SK-N-SH (cell line): Measurements from ENCODE around the gene B4GALT6. TPM values are rescaled to one million over a fixed set of nuclear protein-coding genes. Genes with fewer than 3 reads are reported as not detected.

Experiments used
- CTCF ChIA-PET: fragments of 300-600, 350-600 bp; formaldehyde crosslinking; extraction: SDS; loops from one replicate; lab custom pipeline; 2021; lab: Yijun Ruan, JAX
- POLR2A ChIA-PET: fragments of 350-600 bp; sonication (Branson Sonifier 250); formaldehyde crosslinking; extraction: SDS; loops from one replicate; lab custom pipeline; 2020; ENCODE audit warnings: antibody characterized with exemption, inconsistent platforms; lab: Yijun Ruan, JAX
- DNase-seq: peaks from one replicate; pipeline ENCODE4 v3.0.0; 2012
- H2AFZ ChIP-seq: fragments of 200-600 bp; sonication (generic); 2 replicates; pipeline ENCODE4 v1.8.1; 2016; ENCODE audit warnings: antibody characterized with exemption, mild to moderate bottlenecking, low read depth
- H3F3A ChIP-seq: fragments of 200-600 bp; sonication (generic); replicated peaks from 2 replicates; pipeline ENCODE3; 2016; ENCODE audit warnings: antibody characterized with exemption, mild to moderate bottlenecking; ENCODE audit not compliant: insufficient read depth
- H3K27ac ChIP-seq, 2 experiments: fragments of 200-500 bp in 1 of 2; fragments of 200-600 bp in 1 of 2; sonication (Bioruptor generic) in 1 of 2; sonication (generic), shearing (Covaris generic) in 1 of 2; 2 replicates each; pipeline versions ENCODE4 v1.5.1 to v1.6.1; 2014 to 2016; ENCODE audit warnings: low read depth in 2 of 2, inconsistent platforms in 1 of 2, low read length in 1 of 2, mild to moderate bottlenecking in 1 of 2, mixed read lengths in 1 of 2
- H3K27me3 ChIP-seq: fragments of 200-600 bp; sonication (generic), shearing (Covaris generic); 2 replicates; pipeline ENCODE4 v1.6.1; 2016; ENCODE audit warnings: mixed run types; ENCODE audit not compliant: insufficient read depth
- H3K36me3 ChIP-seq, 2 experiments: fragments of 200-500 bp in 1 of 2; fragments of 200-600 bp in 1 of 2; sonication (Bioruptor generic) in 1 of 2; sonication (generic) in 1 of 2; replicated peaks in 1 of 2; 2 replicates each; pipeline versions ENCODE3 to v1.5.1; 2014 to 2016; ENCODE audit warnings: low read length in 1 of 2, mild to moderate bottlenecking in 1 of 2; ENCODE audit not compliant: insufficient read depth in 2 of 2, control insufficient read depth in 1 of 2
- H3K4me1 ChIP-seq, 2 experiments: fragments of 200-500 bp in 1 of 2; fragments of 200-600 bp in 1 of 2; sonication (Bioruptor generic) in 1 of 2; sonication (generic), shearing (Covaris generic) in 1 of 2; 2 replicates each; pipeline versions ENCODE4 v1.5.1 to v1.6.1; 2014 to 2016; ENCODE audit warnings: low read depth in 1 of 2, low read length in 1 of 2, mixed run types in 1 of 2; ENCODE audit not compliant: insufficient read depth in 2 of 2, control insufficient read depth in 1 of 2
- H3K4me2 ChIP-seq: fragments of 200-600 bp; sonication (generic), shearing (Covaris generic); 2 replicates; pipeline ENCODE4 v1.6.1; 2017; ENCODE audit warnings: mixed run types
- H3K4me3 ChIP-seq, 2 experiments: fragments of 200-500 bp in 1 of 2; fragments of 200-600 bp in 1 of 2; sonication (Bioruptor generic) in 1 of 2; sonication (generic), shearing (Covaris generic) in 1 of 2; 2 replicates each; pipeline versions ENCODE4 v1.5.1 to v1.8.1; 2014 to 2016; ENCODE audit warnings: low read depth in 2 of 2, inconsistent platforms in 1 of 2, low read length in 1 of 2, mild to moderate bottlenecking in 1 of 2, mixed read lengths in 1 of 2, moderate library complexity in 1 of 2
- H3K79me2 ChIP-seq: fragments of 200-600 bp; sonication (generic); 2 replicates; pipeline ENCODE4 v1.8.1; 2017; ENCODE audit warnings: mild to moderate bottlenecking; ENCODE audit not compliant: insufficient read depth
- H3K9ac ChIP-seq: fragments of 200-600 bp; sonication (generic); 2 replicates; pipeline ENCODE4 v1.6.1; 2017; ENCODE audit warnings: mixed run types
- H3K9me2 ChIP-seq: fragments of 200-600 bp; sonication (generic); 2 replicates; pipeline ENCODE4 v1.6.1; 2017; ENCODE audit warnings: mixed run types
- H3K9me3 ChIP-seq: fragments of 200-600 bp; sonication (generic); 2 replicates; pipeline ENCODE4 v1.6.1; 2017; ENCODE audit warnings: mixed run types, mild to moderate bottlenecking, moderate library complexity
- H4K20me1 ChIP-seq: fragments of 200-600 bp; sonication (generic); 2 replicates; pipeline ENCODE4 v1.6.1; 2017; ENCODE audit warnings: mild to moderate bottlenecking, mixed run types; ENCODE audit not compliant: insufficient read depth
- CHD2 ChIP-seq: fragments of 150-350 bp; IDR thresholded peaks from 2 replicates; pipeline ENCODE4 v1.6.1; 2018; ENCODE audit warnings: low read length; ENCODE audit not compliant: partially characterized antibody
- CTCF ChIP-seq: fragments of 200-600 bp; sonication (generic); IDR thresholded peaks from 2 replicates; pipeline ENCODE4 v1.6.1; 2017; ENCODE audit warnings: antibody characterized with exemption, mild to moderate bottlenecking, moderate library complexity
- EZH2phosphoT487 ChIP-seq: fragments of 200-600 bp; sonication (generic); IDR thresholded peaks from 2 replicates; pipeline ENCODE4 v1.6.1; 2017; ENCODE audit warnings: low read depth, mixed run types, mild to moderate bottlenecking, antibody characterized with exemption, moderate library complexity, borderline replicate concordance
- FOXJ3 ChIP-seq: sonication (generic); formaldehyde crosslinking; IDR thresholded peaks from 2 replicates; pipeline ENCODE4 v1.5.1; 2020; ENCODE audit warnings: mild to moderate bottlenecking, missing genetic modification reagents
- FOXM1 ChIP-seq: IDR thresholded peaks from 2 replicates; pipeline ENCODE4 v1.4.0; 2012; ENCODE audit warnings: low read depth, mild to moderate bottlenecking
- GABPA ChIP-seq: IDR thresholded peaks from 2 replicates; pipeline ENCODE4 v1.4.0; 2012; ENCODE audit warnings: low read depth, mild to moderate bottlenecking
- JUND ChIP-seq: IDR thresholded peaks from 2 replicates; pipeline ENCODE4 v1.4.0; 2012
- MEF2A ChIP-seq: IDR thresholded peaks from 2 replicates; pipeline ENCODE4 v1.4.0; 2012; ENCODE audit warnings: low read depth, borderline replicate concordance
- NRF1 ChIP-seq: IDR thresholded peaks from 2 replicates; pipeline ENCODE4 v1.6.1; 2012; ENCODE audit warnings: low read depth, mild to moderate bottlenecking, low read length
- POLR2AphosphoS5 ChIP-seq: IDR thresholded peaks from 2 replicates; pipeline ENCODE4 v1.6.1; 2012; ENCODE audit warnings: low read depth, low read length
- REST ChIP-seq: IDR thresholded peaks from 2 replicates; pipeline ENCODE4 v1.6.1; 2012; ENCODE audit warnings: mild to moderate bottlenecking, low read depth, low read length, moderate library complexity
- RFX5 ChIP-seq: IDR thresholded peaks from 2 replicates; pipeline ENCODE4 v1.6.1; 2012; ENCODE audit warnings: mild to moderate bottlenecking, improper control_type of control experiment, low read length
- SIN3A ChIP-seq: IDR thresholded peaks from 2 replicates; pipeline ENCODE4 v1.6.1; 2012; ENCODE audit warnings: low read depth, mild to moderate bottlenecking, low read length, moderate library complexity, borderline replicate concordance
- SMC3 ChIP-seq: IDR thresholded peaks from 2 replicates; pipeline ENCODE4 v1.6.1; 2012; ENCODE audit warnings: low read depth, low read length, improper control_type of control experiment
- TCF12 ChIP-seq: IDR thresholded peaks from 2 replicates; pipeline ENCODE4 v1.4.0; 2012
- TEAD4 ChIP-seq: IDR thresholded peaks from 2 replicates; pipeline ENCODE4 v1.4.0; 2012; ENCODE audit warnings: mild to moderate bottlenecking, borderline replicate concordance; ENCODE audit not compliant: insufficient read depth
- USF1 ChIP-seq: IDR thresholded peaks from 2 replicates; pipeline ENCODE4 v1.4.0; 2012; ENCODE audit warnings: low read depth, borderline replicate concordance
- WGBS: methylation state at CpG from one replicate; pipeline ENCODE4 v1.1.6; 2017; ENCODE audit warnings: low lambda C conversion rate; 5-methylcytosine and 5-hydroxymethylcytosine counted together
- polyA plus RNA-seq, 3 experiments: library from polyadenylated mRNA; depleted of rRNA; stranded (reverse); fragments of >200 nt; gene quantifications; 2 replicates each; pipeline ENCODE4 v1.2.3, GENCODE V29; 2012
- TF ChIP-seq, protein P1 (sequence below): fragments of 150-350 bp; IDR thresholded peaks from 2 replicates; pipeline ENCODE4 v1.6.1; 2017; ENCODE audit warnings: antibody characterized with exemption, low read length, low read depth, borderline replicate concordance

Gene B4GALT6
- polyA plus RNA-seq, 1 of the 3 experiments (the other 2 are of a cell fraction) = 3.1 TPM

DNA sequence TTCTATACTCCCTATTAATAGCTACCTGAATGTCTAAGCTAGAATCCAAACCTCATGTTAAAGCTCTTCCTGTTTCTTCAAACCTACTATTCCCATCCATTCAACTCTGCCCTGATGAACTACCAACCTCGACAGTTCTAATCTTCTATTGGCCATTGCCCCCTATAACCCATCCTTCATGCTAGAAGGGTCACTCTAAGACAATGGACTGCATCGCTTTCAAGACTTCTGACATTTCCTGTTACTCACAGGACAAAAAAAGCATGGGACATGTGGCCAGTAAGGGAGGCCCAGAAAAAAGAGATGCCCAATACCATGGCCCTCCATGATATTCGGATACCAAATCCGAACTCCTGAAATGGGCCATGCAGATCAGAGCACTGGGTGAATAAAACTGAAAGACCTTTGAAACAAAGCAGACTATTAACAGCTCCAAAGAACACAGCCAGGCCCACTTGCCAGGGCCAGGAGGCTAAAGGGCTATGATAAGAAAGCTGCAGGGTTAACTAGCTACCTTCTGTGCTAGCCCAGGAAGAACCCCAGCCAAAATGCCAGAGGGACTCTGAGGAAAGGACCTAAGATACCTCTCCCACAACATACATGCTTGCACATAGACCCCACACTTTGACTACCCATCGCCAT is 4.5 kb downstream of the B4GALT6 start:
- H3K9me3 ChIP-seq = no peaks in the 10 kb centered on the region
- no peaks in the 10 kb centered on the region for H3K36me3 ChIP-seq
- peak overlapping the region in 1 of 2 experiments; percentile 73; a peak in 2 of 4 replicates for H3K27ac ChIP-seq
- no peaks in the 10 kb centered on the region for H3K9me2 ChIP-seq
- no peak for TF ChIP-seq TEAD4
- TF ChIP-seq JUND = no peak
- TF ChIP-seq, protein P1, sequence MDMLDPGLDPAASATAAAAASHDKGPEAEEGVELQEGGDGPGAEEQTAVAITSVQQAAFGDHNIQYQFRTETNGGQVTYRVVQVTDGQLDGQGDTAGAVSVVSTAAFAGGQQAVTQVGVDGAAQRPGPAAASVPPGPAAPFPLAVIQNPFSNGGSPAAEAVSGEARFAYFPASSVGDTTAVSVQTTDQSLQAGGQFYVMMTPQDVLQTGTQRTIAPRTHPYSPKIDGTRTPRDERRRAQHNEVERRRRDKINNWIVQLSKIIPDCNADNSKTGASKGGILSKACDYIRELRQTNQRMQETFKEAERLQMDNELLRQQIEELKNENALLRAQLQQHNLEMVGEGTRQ = no peak
- no peak for TF ChIP-seq SMC3
- TF ChIP-seq EZH2phosphoT487 = no peak
- TF ChIP-seq POLR2AphosphoS5 = no peak
- no peak for TF ChIP-seq REST
- TF ChIP-seq USF1 = no peak
- no peak for TF ChIP-seq FOXJ3 (CRISPR knock-in tag)
- no peak for TF ChIP-seq GABPA
- TF ChIP-seq NRF1 = no peak
- TF ChIP-seq CTCF = no peak
- TF ChIP-seq TCF12 = no peak
- TF ChIP-seq CHD2 = no peak
- TF ChIP-seq RFX5 = no peak
- TF ChIP-seq FOXM1 = no peak
- no peak for TF ChIP-seq SIN3A
- TF ChIP-seq MEF2A = no peak
- DNase-seq = no peak
- 97% methylated on average over 4 of the region's 5 CpGs for WGBS
- no peak overlapping the region for H3K4me3 ChIP-seq
- ChIA-PET POLR2A (no interaction called here), CTCF (interaction anchor here (1.0 to 2.1 kb wide), 3 partner anchors 9 to 13 kb away, joined by 3 to 4 read pairs (median 3); no protein-coding TSS in a partner anchor)
- H3K4me1 ChIP-seq = peaks cover 15 to 21% of the 10 kb centered on the region in 2 experiments; a peak in 3 of 4 replicates
- H3K27me3 ChIP-seq = no peaks in the 10 kb centered on the region
- H3F3A ChIP-seq = peaks cover 19% of the 10 kb centered on the region
- peak overlapping the region; percentile 39; the same call in 1 of the 2 replicates for H3K4me2 ChIP-seq
- no peaks in the 10 kb centered on the region for H4K20me1 ChIP-seq
- peaks cover 29% of the 10 kb centered on the region; the same call in 1 of the 2 replicates for H3K79me2 ChIP-seq
- H2AFZ ChIP-seq = peak overlapping the region; percentile 64; the same call in 1 of the 2 replicates
- H3K9ac ChIP-seq = no peak overlapping the region
